Retinal pigment epithelial cell (primary cell): ENCODE data around the gene MN1.

Experiments used
- DNase-seq: peaks from one replicate; pipeline ENCODE4 v3.0.0-alpha.2; 2010; ENCODE audit warnings: low read depth
- H3K4me3 ChIP-seq: 2 replicates; pipeline ENCODE4 v1.5.1; 2011; ENCODE audit warnings: mild to moderate bottlenecking, low read length, control low read depth, moderate library complexity
- CTCF ChIP-seq: conservative IDR thresholded peaks from 2 replicates; pipeline ENCODE4 v1.5.1; 2011; ENCODE audit warnings: low read depth, low read length, control low read depth, inconsistent platforms

Gene MN1

GRCh38 chr22:27783436-27784119 lies 18.0 kb downstream of the MN1 start:
- no peak for TF ChIP-seq CTCF
- no peak overlapping the region for H3K4me3 ChIP-seq
- no peak for DNase-seq

- no peak for DNase-seq
- no peak overlapping the region for H3K4me3 ChIP-seq
- no peak for TF ChIP-seq CTCF
Observed at GRCh38 chr22:27782088-27782487, 19.5 kb downstream of the MN1 start.

- H3K4me3 ChIP-seq: no peak overlapping the region
- DNase-seq: no peak
- no peak for TF ChIP-seq CTCF
Observed at GRCh38 chr22:27780161-27780575, 21.4 kb downstream of the MN1 start.

GRCh38 chr22:27779643-27780042 lies 21.9 kb downstream of the MN1 start:
- H3K4me3 ChIP-seq: no peak overlapping the region
- DNase-seq: no peak
- no peak for TF ChIP-seq CTCF

GRCh38 chr22:27778294-27779090 lies 23.1 kb downstream of the MN1 start:
- H3K4me3 ChIP-seq: no peak overlapping the region
- DNase-seq: no peak
- TF ChIP-seq CTCF: no peak

GRCh38 chr22:27777128-27777527 lies 24.4 kb downstream of the MN1 start:
- no peak overlapping the region for H3K4me3 ChIP-seq
- no peak for DNase-seq
- no peak for TF ChIP-seq CTCF

- TF ChIP-seq CTCF: no peak
- DNase-seq: no peak
- H3K4me3 ChIP-seq: no peak overlapping the region
Observed at GRCh38 chr22:27776650-27776958, 25.0 kb downstream of the MN1 start.
